OCI-LY7 (cell line): Measurements from ENCODE around the gene ELAVL3. TPM values are rescaled to one million over a fixed set of nuclear protein-coding genes. Genes with fewer than 3 reads are reported as not detected.
A peak's percentile ranks its signal among the peaks of the same experiment; 100 is the strongest.
"Not testable (repeated sequence)": the region's sequence is repeated elsewhere in the genome, so short reads cannot be mapped to it uniquely, and the experiment has no call there.

Experiments
- BruUV-seq: library from RNA; stranded (reverse); fragments of 400-500 nt; replicated peaks from 2 replicates; lab custom pipeline; 2021; lab: Mats Ljungman, UMichigan
- CTCF ChIA-PET: fragments of 300-600 bp; sonication (Branson Sonifier 250); formaldehyde crosslinking; loops from one replicate; lab custom pipeline; 2022; ENCODE audit warnings: antibody characterized with exemption; ENCODE audit not compliant: unreplicated experiment; lab: Charles Lee
- POLR2A ChIA-PET: fragments of 300-600 bp; sonication (Branson Sonifier 250); formaldehyde crosslinking; loops from one replicate; lab custom pipeline; 2022; ENCODE audit warnings: antibody characterized with exemption; lab: Charles Lee
- DNase-seq: peaks from one replicate; pipeline ENCODE4 v3.0.0-alpha.2; 2015; ENCODE audit warnings: low spot score
- H2AFZ ChIP-seq: fragments of 200-600 bp; sonication (generic), shearing (Covaris generic); 2 replicates; pipeline ENCODE4 v1.6.1; 2014; ENCODE audit warnings: mild to moderate bottlenecking, antibody characterized with exemption, low read length, moderate library complexity
- H3K27ac ChIP-seq: fragments of 200-600 bp; sonication (generic); 2 replicates; pipeline ENCODE4 v1.5.1; 2014; ENCODE audit warnings: mixed run types, low read depth, mild to moderate bottlenecking, moderate library complexity, low read length, inconsistent platforms; ENCODE audit not compliant: poor library complexity, severe bottlenecking
- H3K36me3 ChIP-seq: fragments of 200-600 bp; sonication (generic); 2 replicates; pipeline ENCODE4 v1.6.1; 2014; ENCODE audit warnings: mild to moderate bottlenecking, antibody characterized with exemption, low read length, moderate library complexity, mixed read lengths; ENCODE audit not compliant: insufficient read depth
- H3K4me1 ChIP-seq: fragments of 200-600 bp; sonication (generic); 2 replicates; pipeline ENCODE4 v1.5.1; 2014; ENCODE audit warnings: mild to moderate bottlenecking, low read length; ENCODE audit not compliant: insufficient read depth, poor library complexity, severe bottlenecking
- H3K4me2 ChIP-seq: fragments of 200-600 bp; sonication (generic); 2 replicates; pipeline ENCODE4 v1.6.1; 2014; ENCODE audit warnings: mild to moderate bottlenecking, low read length
- H3K4me3 ChIP-seq: fragments of 200-600 bp; sonication (generic); 2 replicates; pipeline ENCODE4 v1.5.1; 2014; ENCODE audit warnings: mild to moderate bottlenecking, low read depth, low read length; ENCODE audit not compliant: poor library complexity, severe bottlenecking
- H3K79me2 ChIP-seq: fragments of 200-600 bp; sonication (generic); 2 replicates; pipeline ENCODE4 v1.6.1; 2016; ENCODE audit warnings: low read depth, mild to moderate bottlenecking, low read length, moderate library complexity, mixed read lengths; ENCODE audit not compliant: insufficient read depth
- H3K9me2 ChIP-seq: fragments of 200-600 bp; sonication (generic); 2 replicates; pipeline ENCODE4 v1.6.1; 2016; ENCODE audit warnings: mild to moderate bottlenecking, low read length, mixed read lengths; ENCODE audit not compliant: insufficient read depth
- H3K9me3 ChIP-seq: fragments of 200-600 bp; sonication (generic); 2 replicates; pipeline ENCODE4 v1.6.1; 2014; ENCODE audit warnings: mild to moderate bottlenecking, mixed run types, low read length, mixed read lengths
- H4K20me1 ChIP-seq: fragments of 200-600 bp; sonication (generic); 2 replicates; pipeline ENCODE4 v1.6.1; 2014; ENCODE audit warnings: mild to moderate bottlenecking, antibody characterized with exemption, low read length, moderate library complexity, mixed read lengths; ENCODE audit not compliant: insufficient read depth
- EZH2phosphoT487 ChIP-seq: fragments of 200-600 bp; sonication (generic); IDR thresholded peaks from 2 replicates; pipeline ENCODE4 v1.6.1; 2018; ENCODE audit warnings: low read depth, borderline replicate concordance, mild to moderate bottlenecking, mixed run types, antibody characterized with exemption, low read length, moderate library complexity, mixed read lengths
- intact Hi-C: fragments of 100-400 bp; cut with micrococcal nuclease; formaldehyde crosslinking; loops from one replicate; pipeline ENCODE4 v1.10.0; 2022; ENCODE audit not compliant: unreplicated experiment
- total RNA-seq, 2 experiments: library from RNA; depleted of rRNA in 1 of 2; stranded (reverse); fragments of >200 nt in 1 of 2; shearing (Covaris generic) in 1 of 2; gene quantifications; 2 replicates each; pipeline ENCODE4 v1.2.3, GENCODE V29; 2014 to 2022
- TF ChIP-seq, protein P1 (sequence below): fragments of 200-600 bp; sonication (generic); conservative IDR thresholded peaks from 2 replicates; pipeline ENCODE4 v1.5.1; 2014; ENCODE audit warnings: mild to moderate bottlenecking, antibody characterized with exemption, low read length, moderate library complexity, mixed read lengths

The ELAVL3 gene
- total RNA-seq, 2 experiments from 2014 or later = 0.30 to 0.95 TPM

- H3K27ac ChIP-seq = no peak overlapping the region
- no peaks in the 10 kb centered on the region for H4K20me1 ChIP-seq
- peak overlapping the region; percentile 96 for H3K4me2 ChIP-seq
- H3K79me2 ChIP-seq = peaks cover 14% of the 10 kb centered on the region; the same call in 1 of the 2 replicates
- POLR2A ChIA-PET = interaction anchor here (1.4 kb wide), 1 partner anchor 54 kb away, joined by 3 read pairs; no protein-coding TSS in a partner anchor
- no peaks in the 10 kb centered on the region for H3K9me3 ChIP-seq
- no TSS peak for BruUV-seq
- H2AFZ ChIP-seq = peak overlapping the region; percentile 91
- no peak for DNase-seq
- peaks cover 31% of the 10 kb centered on the region for H3K36me3 ChIP-seq
- no peaks in the 10 kb centered on the region for H3K9me2 ChIP-seq
- H3K4me3 ChIP-seq = peak overlapping the region; percentile 92
- TF ChIP-seq EZH2phosphoT487 = no peak
- TF ChIP-seq, protein P1, sequence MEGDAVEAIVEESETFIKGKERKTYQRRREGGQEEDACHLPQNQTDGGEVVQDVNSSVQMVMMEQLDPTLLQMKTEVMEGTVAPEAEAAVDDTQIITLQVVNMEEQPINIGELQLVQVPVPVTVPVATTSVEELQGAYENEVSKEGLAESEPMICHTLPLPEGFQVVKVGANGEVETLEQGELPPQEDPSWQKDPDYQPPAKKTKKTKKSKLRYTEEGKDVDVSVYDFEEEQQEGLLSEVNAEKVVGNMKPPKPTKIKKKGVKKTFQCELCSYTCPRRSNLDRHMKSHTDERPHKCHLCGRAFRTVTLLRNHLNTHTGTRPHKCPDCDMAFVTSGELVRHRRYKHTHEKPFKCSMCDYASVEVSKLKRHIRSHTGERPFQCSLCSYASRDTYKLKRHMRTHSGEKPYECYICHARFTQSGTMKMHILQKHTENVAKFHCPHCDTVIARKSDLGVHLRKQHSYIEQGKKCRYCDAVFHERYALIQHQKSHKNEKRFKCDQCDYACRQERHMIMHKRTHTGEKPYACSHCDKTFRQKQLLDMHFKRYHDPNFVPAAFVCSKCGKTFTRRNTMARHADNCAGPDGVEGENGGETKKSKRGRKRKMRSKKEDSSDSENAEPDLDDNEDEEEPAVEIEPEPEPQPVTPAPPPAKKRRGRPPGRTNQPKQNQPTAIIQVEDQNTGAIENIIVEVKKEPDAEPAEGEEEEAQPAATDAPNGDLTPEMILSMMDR = no peak
- H3K4me1 ChIP-seq = peaks cover 24% of the 10 kb centered on the region
- CTCF ChIA-PET = interaction anchor here (0.6 kb wide), 1 partner anchor 53 kb away, joined by 3 read pairs; no protein-coding TSS in a partner anchor
- intact Hi-C loops = loop anchor here (1.0 to 5.0 kb wide), 2 partner anchors 53 to 142 kb away; no protein-coding TSS in a partner anchor
These were observed 46.2 kb downstream of the ELAVL3 start for GRCh38 chr19:11434703-11435056.

- H3K36me3 ChIP-seq = peaks cover 24% of the 10 kb centered on the region
- peaks cover 24% of the 10 kb centered on the region for H3K4me1 ChIP-seq
- H3K9me3 ChIP-seq, H3K4me2 ChIP-seq, intact Hi-C loops, H2AFZ ChIP-seq, H3K9me2 ChIP-seq, H4K20me1 ChIP-seq, DNase-seq, BruUV-seq, H3K4me3 ChIP-seq, H3K27ac ChIP-seq: not testable (repeated sequence)
- CTCF ChIA-PET = interaction anchor here (0.6 kb wide), 1 partner anchor 12 kb away, joined by 3 read pairs; no protein-coding TSS in a partner anchor
- peaks cover 14% of the 10 kb centered on the region; the same call in 1 of the 2 replicates for H3K79me2 ChIP-seq
- POLR2A ChIA-PET = interaction anchor here (0.9 kb wide), 1 partner anchor 15 kb away, joined by 3 read pairs; the partner anchor contains the start of gene RGL3
These were observed 47.3 kb downstream of the ELAVL3 start for GRCh38 chr19:11433526-11433925.

- ChIA-PET POLR2A (no interaction called here), CTCF (no interaction called here)
- intact Hi-C loops = no loop called here
These were observed 54.2 kb downstream of the ELAVL3 start for GRCh38 chr19:11426656-11427055.

More at GRCh38 chr19:11426656-11427055, 54.2 kb downstream of the ELAVL3 start:
- no peak for DNase-seq
- Histone ChIP-seq H3K4me2 (no peak overlapping the region), H4K20me1 (no peaks in the 10 kb centered on the region), H2AFZ (no peak overlapping the region), H3K79me2 (no peaks in the 10 kb centered on the region), H3K4me1 (peaks cover 23% of the 10 kb centered on the region), H3K36me3 (no peaks in the 10 kb centered on the region), H3K27ac (no peak overlapping the region), H3K4me3 (no peak overlapping the region), H3K9me2 (no peaks in the 10 kb centered on the region), H3K9me3 (no peaks in the 10 kb centered on the region)
- BruUV-seq = no TSS peak
- TF ChIP-seq, protein P1 = no peak
- no peak for TF ChIP-seq EZH2phosphoT487
